A673 (cell line): ENCODE data around the gene SPO11.
"Not testable (repeated sequence)": the region's sequence is repeated elsewhere in the genome, so short reads cannot be mapped to it uniquely, and the experiment has no call there.

Source experiments
- CTCF ChIP-seq: fragments of 300-800, 200-600 bp; sonication (generic); conservative IDR thresholded peaks from 2 replicates; pipeline ENCODE4 v1.5.1; 2017; ENCODE audit warnings: low read depth, mild to moderate bottlenecking, antibody characterized with exemption, low read length, moderate library complexity, mixed read lengths
- EZH2 ChIP-seq: fragments of 200-600 bp; sonication (generic); IDR thresholded peaks from 2 replicates; pipeline ENCODE4 v1.6.1; 2017; ENCODE audit warnings: borderline replicate concordance, low read depth, mild to moderate bottlenecking, mixed read lengths, antibody characterized with exemption, low read length; ENCODE audit not compliant: poor library complexity, severe bottlenecking

GRCh38 chr20:57348200-57348921 is 18.8 kb downstream of the SPO11 start:
- TF ChIP-seq CTCF, EZH2: not testable (repeated sequence)
